GM12892 (cell line): ENCODE results near the gene CFAP299.

Experiments used
- POLR2A ChIP-seq: IDR thresholded peaks from 2 replicates; pipeline ENCODE4 v1.6.1; 2011; ENCODE audit warnings: low read depth, low read length, control low read depth
- TAF1 ChIP-seq: IDR thresholded peaks from 2 replicates; pipeline ENCODE4 v1.6.1; 2011; ENCODE audit warnings: low read depth, mild to moderate bottlenecking, control low read depth, low read length, borderline replicate concordance

- TF ChIP-seq TAF1 (no peak), POLR2A (no peak)
These were observed 40.2 kb upstream of the CFAP299 start for GRCh38 chr4:80295336-80295735.
